Activated effector memory CD4-positive, alpha-beta T cell treated with anti-CD3 and anti-CD28 coated beads, Interleukin-2, amount 50 U/mL, for 16 hours (primary cell): Measurements from ENCODE around the gene GADD45B.
"Not testable (repeated sequence)": the region's sequence is repeated elsewhere in the genome, so short reads cannot be mapped to it uniquely, and the experiment has no call there.

Source experiments
- DNase-seq: peaks from one replicate; pipeline ENCODE4 v3.0.0-alpha.2; 2020

GADD45B gene

GRCh38 chr19:2490659-2491058 lies 14.7 kb downstream of the GADD45B start:
- DNase-seq = no peak

- no peak for DNase-seq
Measured at GRCh38 chr19:2491130-2491801, 15.3 kb downstream of the GADD45B start.

- DNase-seq = no peak
Measured at GRCh38 chr19:2492870-2493269, 16.9 kb downstream of the GADD45B start.

- not testable (repeated sequence) for DNase-seq
Measured at GRCh38 chr19:2493448-2493847, 17.5 kb downstream of the GADD45B start.

DNA sequence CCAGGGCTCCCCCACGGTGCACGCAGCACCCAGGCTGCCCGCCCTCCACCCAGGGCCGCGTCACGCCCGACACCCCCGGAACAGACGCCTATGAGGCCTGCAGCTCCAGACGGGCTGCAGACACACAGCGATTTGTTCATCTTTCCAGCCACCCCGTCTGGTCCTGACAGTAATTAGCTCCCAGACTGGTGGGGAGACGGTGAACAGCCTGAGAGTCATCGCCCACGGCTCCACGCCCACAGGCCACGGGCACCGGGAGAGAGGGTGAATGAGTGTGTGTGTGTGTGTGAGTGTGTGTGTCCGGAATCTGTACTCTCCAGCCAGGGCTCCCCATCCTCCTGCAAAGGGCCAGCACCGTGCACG lies 18.1 kb downstream of the GADD45B start:
- DNase-seq = peak; percentile 65

GRCh38 chr19:2494447-2495129 lies 18.7 kb downstream of the GADD45B start:
- peak; percentile 87 for DNase-seq

DNA sequence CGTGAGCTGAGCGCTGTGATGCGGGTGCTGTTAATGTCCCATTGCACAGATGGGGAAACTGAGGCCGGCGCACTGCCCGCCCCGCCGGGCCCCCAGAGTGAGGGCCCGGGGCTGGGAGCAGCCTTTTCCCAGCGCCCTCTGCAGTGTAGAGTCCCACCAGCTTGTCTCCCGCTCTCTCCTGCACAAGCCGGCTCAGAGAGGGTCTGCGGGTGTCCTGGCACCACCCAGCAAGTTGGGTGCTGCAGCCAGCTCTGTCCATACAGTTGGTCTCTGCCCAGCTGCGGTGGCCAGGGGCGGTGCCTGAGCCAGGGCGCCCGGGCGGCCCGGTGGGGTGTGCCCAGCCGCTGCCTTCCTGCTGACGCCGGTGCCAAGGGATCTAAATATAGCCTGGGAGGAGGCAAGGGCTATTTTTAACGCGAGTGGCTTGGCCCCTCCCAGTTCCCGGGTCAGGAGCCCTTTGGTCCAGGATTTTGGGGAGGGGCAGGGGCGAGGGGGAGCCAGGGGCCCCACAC lies 19.3 kb downstream of the GADD45B start:
- peak; percentile 77 for DNase-seq

DNA sequence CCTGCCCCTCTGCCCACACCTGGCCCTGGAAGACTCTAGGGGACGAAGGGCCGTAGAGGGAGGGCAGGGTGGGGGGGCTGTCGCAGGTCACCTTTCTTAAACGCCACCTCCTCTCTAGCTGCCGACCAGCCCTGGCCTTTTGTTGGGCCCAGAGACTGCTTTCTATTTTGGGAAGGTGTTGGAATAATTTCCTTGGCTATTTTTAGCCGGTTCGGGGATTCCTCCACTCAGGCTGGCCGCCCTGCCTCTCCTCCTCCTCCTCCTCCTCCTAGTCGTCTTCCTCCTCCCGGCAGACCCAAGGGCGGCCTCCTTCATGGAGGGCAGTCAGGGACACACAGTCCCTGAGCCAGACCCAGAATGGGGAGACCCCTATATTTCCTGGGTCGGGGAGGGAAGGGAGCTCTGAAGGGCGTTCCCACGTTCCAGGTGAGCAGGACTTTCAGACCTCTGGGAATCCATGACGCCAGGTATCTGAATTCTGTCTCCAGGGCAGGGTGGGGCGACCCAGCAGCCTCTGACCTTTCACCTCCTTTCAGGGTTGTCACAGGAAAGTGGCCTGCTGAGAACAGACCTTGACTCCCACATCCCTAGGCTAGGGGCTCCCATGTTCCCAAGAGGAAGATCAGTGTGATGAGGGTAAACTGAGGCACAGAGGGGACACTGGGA lies 19.9 kb downstream of the GADD45B start:
- no peak for DNase-seq

DNA sequence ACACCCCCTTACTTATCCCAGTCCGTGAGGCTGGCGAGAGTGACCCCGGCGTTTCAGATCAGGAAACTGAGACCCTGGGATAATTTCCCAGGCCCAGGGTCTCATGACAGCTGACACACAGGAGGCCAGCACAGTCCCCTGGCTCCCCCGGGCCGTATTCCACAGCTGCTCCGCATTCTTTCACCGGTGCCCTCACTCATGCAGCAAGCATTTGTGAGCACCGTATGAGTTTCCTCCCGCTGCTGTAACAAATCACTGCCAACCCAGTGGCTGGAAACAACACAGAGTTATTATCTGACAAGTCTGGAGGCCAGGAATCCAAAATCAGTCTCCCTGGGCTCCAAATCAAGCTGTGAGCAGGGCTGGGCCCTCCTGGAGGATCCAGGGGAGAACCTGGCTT lies 21.3 kb downstream of the GADD45B start:
- DNase-seq = no peak

DNA sequence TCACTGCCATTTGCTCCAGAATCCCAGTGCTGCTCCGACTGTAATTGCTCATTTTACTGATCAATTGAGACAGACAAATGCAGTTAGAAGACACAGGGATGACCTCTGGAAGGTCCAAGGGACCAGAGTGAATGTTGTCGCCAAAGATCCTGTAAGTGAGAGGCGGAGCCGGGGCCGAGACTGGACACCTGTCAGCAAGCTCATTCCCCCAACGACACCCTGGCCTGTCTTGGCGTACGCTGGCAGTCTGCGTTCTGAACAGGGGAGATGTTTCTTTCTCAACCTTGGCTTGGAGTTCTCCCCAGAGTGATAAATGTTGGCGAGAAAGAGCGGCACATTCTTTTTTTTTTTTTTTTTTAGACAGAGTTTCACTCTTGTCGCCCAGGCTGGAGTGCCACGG lies 24.2 kb downstream of the GADD45B start:
- DNase-seq = no peak

DNA sequence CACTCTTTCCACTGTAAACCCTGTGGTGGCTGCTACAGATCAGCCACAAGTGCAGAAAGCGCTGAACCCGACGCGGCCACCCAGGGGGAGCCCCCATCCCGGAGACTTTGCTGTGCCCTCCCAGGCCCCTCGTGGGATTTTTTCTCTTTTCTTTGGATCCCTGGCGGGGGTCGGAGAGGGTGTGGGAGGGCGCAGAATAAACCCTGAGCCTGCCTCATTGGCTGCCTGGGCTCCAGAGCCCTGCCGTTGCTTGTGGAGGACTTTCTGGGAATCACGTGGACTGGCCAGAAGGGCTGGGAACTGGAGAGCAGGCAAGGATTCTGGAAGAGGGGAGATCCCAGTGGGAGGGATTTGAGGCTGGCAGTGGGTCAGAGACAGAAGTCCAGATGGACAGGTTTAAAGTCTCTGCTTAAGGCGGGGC lies 24.9 kb downstream of the GADD45B start:
- no peak for DNase-seq

DNA sequence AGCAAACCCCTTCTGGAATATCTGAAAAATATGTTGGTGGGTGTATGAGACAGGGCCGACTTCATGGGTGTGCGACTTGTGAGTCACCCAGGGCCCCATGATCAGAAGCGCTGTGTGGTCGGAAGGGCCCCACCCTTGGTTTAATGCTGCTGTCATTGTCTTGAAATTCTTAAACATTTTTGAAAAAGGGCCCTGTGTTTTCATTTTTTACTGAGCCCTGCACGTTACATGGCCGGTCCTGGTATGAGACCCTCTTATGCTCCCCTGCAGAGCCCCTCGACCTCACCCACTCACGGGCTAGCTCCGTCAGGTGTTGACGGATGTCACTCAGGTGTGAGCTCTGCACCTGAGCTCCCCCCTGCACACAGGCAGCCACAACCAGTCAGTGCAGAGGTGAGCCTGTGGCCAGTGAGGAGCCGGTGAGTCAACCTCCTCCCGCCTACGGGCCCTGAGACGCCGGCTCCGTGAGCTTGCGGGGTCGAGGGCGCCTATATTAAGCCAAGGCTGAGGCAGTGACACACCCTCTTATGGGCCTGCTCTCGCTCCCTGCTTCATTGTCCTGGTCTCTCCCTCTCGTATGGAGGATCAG lies 27.7 kb downstream of the GADD45B start:
- DNase-seq = peak; percentile 90

DNA sequence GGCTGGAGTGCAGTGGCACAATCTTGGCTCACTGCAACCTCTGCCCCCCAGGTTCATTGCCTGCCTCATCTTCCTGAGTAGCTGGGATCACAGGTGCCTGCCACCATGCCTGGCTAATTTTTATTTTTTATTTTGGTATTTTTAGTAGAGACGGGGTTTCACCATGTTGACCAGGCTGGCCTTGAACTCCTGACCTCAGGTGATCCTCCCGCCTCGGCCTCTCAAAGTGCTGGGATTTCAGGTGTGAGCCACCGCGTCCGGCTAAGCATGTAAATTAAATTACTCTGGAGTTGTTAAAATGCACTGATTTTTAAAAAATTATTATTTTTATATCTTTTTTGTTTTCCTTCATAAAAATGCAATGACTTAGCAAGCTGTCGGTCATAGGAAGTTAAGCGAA lies 30.7 kb downstream of the GADD45B start:
- DNase-seq = not testable (repeated sequence)

GRCh38 chr19:2507109-2507508 lies 31.2 kb downstream of the GADD45B start:
- no peak for DNase-seq

DNA sequence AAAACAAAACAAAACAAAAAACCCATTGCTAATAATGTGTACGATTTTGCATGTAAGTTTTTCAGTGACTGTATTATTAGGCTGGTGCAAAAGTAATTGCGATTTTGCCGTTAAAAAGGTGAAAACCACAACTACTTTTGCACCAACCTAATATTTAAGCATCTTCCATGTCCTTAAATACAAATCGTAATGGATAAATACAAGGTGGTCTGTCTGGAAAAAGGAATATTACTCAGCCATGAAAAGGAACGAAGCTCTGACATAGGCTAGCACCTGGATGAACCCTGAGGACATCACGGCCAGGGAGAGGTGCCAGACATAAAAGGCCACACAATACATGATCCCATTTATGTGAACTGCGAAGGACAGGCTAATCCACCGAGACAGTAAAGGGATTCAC lies 33.2 kb downstream of the GADD45B start:
- no peak for DNase-seq

DNA sequence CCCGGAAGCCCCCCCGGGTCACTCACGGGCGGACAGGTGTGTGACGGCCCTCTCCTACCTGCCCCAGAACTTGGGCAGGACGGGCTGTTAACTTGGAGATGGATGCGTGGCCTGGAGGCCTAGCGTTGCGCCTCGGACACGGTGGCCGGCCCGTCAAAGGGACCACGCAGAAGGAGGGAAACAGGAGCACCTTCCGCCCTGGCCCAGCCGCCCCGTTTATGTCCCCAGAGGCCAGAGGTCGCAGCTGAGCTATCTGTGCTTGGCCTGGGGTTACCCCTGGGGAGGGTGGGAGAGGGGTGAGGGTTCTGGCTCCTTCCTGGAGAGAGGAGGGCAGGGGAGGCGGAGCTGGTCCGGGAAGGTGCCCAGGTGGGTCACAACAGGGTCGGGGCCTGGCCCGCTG lies 35.6 kb downstream of the GADD45B start:
- no peak for DNase-seq

- no peak for DNase-seq
Measured at GRCh38 chr19:2511991-2512390, 36.1 kb downstream of the GADD45B start.

- no peak for DNase-seq
Measured at GRCh38 chr19:2512523-2513431, 36.9 kb downstream of the GADD45B start.

- no peak for DNase-seq
Measured at GRCh38 chr19:2514981-2515518, 39.1 kb downstream of the GADD45B start.

GRCh38 chr19:2516727-2517126 lies 40.8 kb downstream of the GADD45B start:
- DNase-seq = no peak

DNA sequence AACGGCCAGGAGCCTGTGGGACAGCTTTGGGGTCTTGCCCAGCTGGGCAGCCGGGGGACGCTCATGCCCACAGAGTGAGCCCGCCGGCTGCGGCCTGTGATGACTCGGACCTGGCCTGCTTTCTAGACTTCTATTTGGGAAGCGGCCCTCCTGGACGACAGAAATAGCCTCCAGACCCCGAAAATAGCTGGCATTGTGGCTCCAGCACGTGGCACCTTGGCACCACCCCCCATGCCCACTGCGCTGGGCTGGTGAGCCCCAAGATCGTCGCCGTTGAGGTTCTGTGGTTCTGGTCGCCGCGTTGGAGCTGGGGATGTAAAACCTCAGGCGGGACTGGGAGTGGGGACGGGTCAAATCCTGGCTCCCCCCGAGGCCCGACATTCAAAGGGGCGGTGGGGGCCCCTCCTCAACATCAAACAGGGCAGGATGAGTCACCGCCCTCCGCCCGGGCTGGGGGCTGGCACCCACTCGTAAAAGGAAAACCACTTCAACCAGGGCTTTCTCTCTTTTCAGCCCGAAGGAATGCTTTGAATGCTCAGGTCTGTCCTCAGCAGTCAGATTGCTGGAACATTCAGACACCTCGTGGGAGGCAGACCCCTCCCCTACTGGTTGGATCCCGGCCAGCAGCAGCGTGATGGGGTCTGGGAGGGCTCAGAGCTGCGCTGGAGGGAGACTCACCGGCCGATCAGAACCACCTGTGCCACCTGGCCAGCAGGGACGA lies 42.1 kb downstream of the GADD45B start:
- DNase-seq = no peak

DNA sequence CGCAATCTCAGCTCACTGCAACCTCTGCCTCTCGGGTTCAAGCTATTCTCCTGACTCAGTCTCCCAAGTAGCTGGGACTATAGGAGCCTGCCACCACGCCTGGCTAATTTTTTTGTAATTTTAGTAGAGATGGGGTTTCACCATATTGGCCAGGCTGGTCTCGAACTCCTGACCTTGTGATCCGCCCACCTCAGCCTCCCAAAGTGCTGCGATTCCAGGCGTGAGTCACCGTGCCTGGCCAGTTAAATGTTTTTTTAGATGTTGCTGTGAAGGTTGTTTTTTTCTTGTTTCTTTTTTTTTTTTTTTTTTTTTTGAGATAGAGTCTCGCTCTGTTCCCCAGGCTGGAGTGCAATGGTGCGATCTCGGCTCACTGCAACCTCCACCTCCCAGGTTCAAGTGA lies 42.9 kb downstream of the GADD45B start:
- DNase-seq = not testable (repeated sequence)
